ENCODE data around the gene NAP1L1. TPM values are rescaled to one million over a fixed set of nuclear protein-coding genes. Genes with fewer than 3 reads are reported as not detected.

The NAP1L1 gene
- total RNA-seq, 1 experiment from 2014 or later, result 946 TPM

GRCh38 chr12:76020281-76020680 is 64.2 kb downstream of the NAP1L1 start (continued):
- TF ChIP-seq ZSCAN18 (CRISPR knock-in tag; IDR thresholded peaks at IDR 0.05) (no peak), IRF1 (CRISPR knock-in tag; IDR thresholded peaks at IDR 0.05) (no peak), ZNF219 (CRISPR knock-in tag; IDR thresholded peaks at IDR 0.05; ENCODE audit: borderline replicate concordance) (no peak), GRHL2 (CRISPR knock-in tag; IDR thresholded peaks at IDR 0.05; ENCODE audit: insufficient replicate concordance, severe bottlenecking) (no peak), ZNF281 (CRISPR knock-in tag; IDR thresholded peaks at IDR 0.05) (no peak), GABPB1 (CRISPR knock-in tag; IDR thresholded peaks at IDR 0.05) (no peak), ZNF317 (CRISPR knock-in tag; IDR thresholded peaks at IDR 0.05; ENCODE audit: borderline replicate concordance, low read depth) (no peak)

GRCh38 chr12:76018672-76019071 is 65.8 kb downstream of the NAP1L1 start:
- Mint-ChIP-seq H3K9me3 (no peaks in the 10 kb centered on the region), H3K4me3 (no peak overlapping the region), H3K36me3 (no peaks in the 10 kb centered on the region), H3K4me1 (peaks cover 57% of the 10 kb centered on the region), H3K27ac (peak overlapping the region; percentile 73), H3K27me3 (ENCODE audit: low read depth) (no peaks in the 10 kb centered on the region)
- ChIA-PET CTCF (no interaction called here), POLR2A (no interaction called here)
- TF ChIP-seq TP53 (CRISPR knock-in tag; IDR thresholded peaks at IDR 0.05) (no peak), GABPB1 (CRISPR knock-in tag; IDR thresholded peaks at IDR 0.05) (no peak), HMGA2 (CRISPR knock-in tag; IDR thresholded peaks at IDR 0.05) (no peak), CDX4 (CRISPR knock-in tag; IDR thresholded peaks at IDR 0.05; ENCODE audit: borderline replicate concordance) (no peak), CREM (CRISPR knock-in tag; IDR thresholded peaks at IDR 0.05) (no peak), MAX (CRISPR knock-in tag; IDR thresholded peaks at IDR 0.05) (no peak), ZSCAN18 (CRISPR knock-in tag; IDR thresholded peaks at IDR 0.05) (no peak), MLX (CRISPR knock-in tag; IDR thresholded peaks at IDR 0.05) (no peak), ZBTB21 (CRISPR knock-in tag; IDR thresholded peaks at IDR 0.05; ENCODE audit: borderline replicate concordance) (no peak), SMAD3 (CRISPR knock-in tag; IDR thresholded peaks at IDR 0.05; ENCODE audit: borderline replicate concordance) (no peak), ERG (CRISPR knock-in tag; IDR thresholded peaks at IDR 0.05) (no peak), ESRRA (CRISPR knock-in tag; IDR thresholded peaks at IDR 0.05; ENCODE audit: borderline replicate concordance) (no peak), ZNF512 (CRISPR knock-in tag; IDR thresholded peaks at IDR 0.05; ENCODE audit: borderline replicate concordance) (no peak), SP1 (CRISPR knock-in tag; conservative IDR thresholded peaks at IDR 0.05) (no peak), KAT7 (CRISPR knock-in tag; IDR thresholded peaks at IDR 0.05; ENCODE audit: borderline replicate concordance) (no peak), ZNF138 (CRISPR knock-in tag; conservative IDR thresholded peaks at IDR 0.05) (no peak), CBFB (CRISPR knock-in tag; IDR thresholded peaks at IDR 0.05; ENCODE audit: low read depth) (no peak), ZNF425 (CRISPR knock-in tag; conservative IDR thresholded peaks at IDR 0.05) (no peak)
- DNase-seq (ENCODE audit: low spot score) (no peak), ATAC-seq (no peak)

All from WTC11 (cell line).